B cell (primary cell): ENCODE data around the gene WASL. TPM values are rescaled to one million over a fixed set of nuclear protein-coding genes. Genes with fewer than 3 reads are reported as not detected.

Experiments
- ATAC-seq: fragments of 200-7000 bp; cut with Tn5 transposase; one replicate; pipeline ENCODE4 v1.10.0; 2021; ENCODE audit warnings: low read depth, mild to moderate bottlenecking, moderate number of reproducible peaks, moderate library complexity
- CTCF ChIA-PET: fragments of 350-600 bp; sonication (Branson Sonifier 250); formaldehyde crosslinking; loops from one replicate; lab custom pipeline; 2021; ENCODE audit warnings: antibody characterized with exemption, inconsistent platforms; lab: Charles Lee
- POLR2A ChIA-PET: fragments of 350-600 bp; sonication (Branson Sonifier 250); formaldehyde crosslinking; loops from one replicate; lab custom pipeline; 2021; ENCODE audit warnings: antibody characterized with exemption; lab: Charles Lee
- DNase-seq: peaks from one replicate; pipeline ENCODE4 v3.0.0; 2013
- H2AFZ ChIP-seq: 2 replicates; pipeline ENCODE4 v1.6.1; 2012; ENCODE audit warnings: mild to moderate bottlenecking, low read depth, low read length; ENCODE audit not compliant: insufficient read depth, poor library complexity, severe bottlenecking
- H3K27ac ChIP-seq, 2 donors: 1 replicate in 1 of 2; 2 replicates in 1 of 2; pipeline ENCODE4 v1.5.1; 2012 to 2013; ENCODE audit warnings: low read length in 2 of 2, mild to moderate bottlenecking in 2 of 2, moderate library complexity in 1 of 2
- H3K27me3 ChIP-seq, 4 experiments: fragments of 200-600 bp in 1 of 4; sonication (generic) in 1 of 4; replicated peaks in 1 of 4; 1 replicate in 2 of 4; 2 replicates in 2 of 4; pipeline versions ENCODE4 v1.6.1 to v1.7.0; 2013 to 2016; ENCODE audit warnings: low read length in 3 of 4, mild to moderate bottlenecking in 2 of 4, mixed read lengths in 1 of 4, moderate library complexity in 1 of 4; ENCODE audit not compliant: insufficient read depth in 4 of 4, control insufficient read depth in 3 of 4; ENCODE audit errors: control extremely low read depth in 1 of 4
- H3K36me3 ChIP-seq, 2 experiments: replicated peaks in 1 of 2; 1 replicate in 1 of 2; 2 replicates in 1 of 2; pipeline versions ENCODE4 v1.6.1 to v1.7.1; 2013; ENCODE audit warnings: low read length in 1 of 2; ENCODE audit not compliant: insufficient read depth in 2 of 2, control insufficient read depth in 1 of 2; ENCODE audit errors: control extremely low read depth in 1 of 2, extremely low read depth in 1 of 2
- H3K4me1 ChIP-seq, 2 donors: fragments of 200-600 bp in 1 of 2; sonication (generic) in 1 of 2; 1 replicate in 1 of 2; 2 replicates in 1 of 2; pipeline versions ENCODE4 v1.5.1 to v1.6.1; 2013 to 2017; ENCODE audit warnings: low read length in 2 of 2; ENCODE audit not compliant: control insufficient read depth in 2 of 2, insufficient read depth in 2 of 2
- H3K4me2 ChIP-seq: replicated peaks from 2 replicates; pipeline ENCODE3; 2012; ENCODE audit warnings: mild to moderate bottlenecking, low read depth, low read length; ENCODE audit not compliant: poor library complexity, severe bottlenecking
- H3K4me3 ChIP-seq, 5 experiments: fragments of 200-600 bp in 1 of 5; sonication (generic) in 1 of 5; 1 replicate in 3 of 5; 2 replicates in 2 of 5; pipeline versions ENCODE4 v1.5.1 to v1.7.0; 2011 to 2016; ENCODE audit warnings: low read length in 4 of 5, mild to moderate bottlenecking in 4 of 5, low read depth in 2 of 5, control low read depth in 1 of 5, moderate library complexity in 1 of 5; ENCODE audit not compliant: insufficient read depth in 1 of 5; ENCODE audit errors: control extremely low read depth in 1 of 5, extremely low read depth in 1 of 5
- H3K79me2 ChIP-seq: fragments of 200-600 bp; sonication (generic); one replicate; pipeline ENCODE4 v1.6.0; 2016; ENCODE audit warnings: low read length; ENCODE audit not compliant: control insufficient read depth, insufficient read depth
- H3K9ac ChIP-seq: fragments of 200-600 bp; sonication (generic); 2 replicates; pipeline ENCODE4 v1.6.1; 2017; ENCODE audit warnings: mild to moderate bottlenecking, low read length, moderate library complexity
- H3K9me3 ChIP-seq, 3 donors: one replicate each; pipeline versions ENCODE4 v1.6.1 to v1.7.1; 2013; ENCODE audit warnings: low read length in 2 of 3; ENCODE audit not compliant: control insufficient read depth in 2 of 3, insufficient read depth in 1 of 3; ENCODE audit errors: control extremely low read depth in 1 of 3
- H4K20me1 ChIP-seq: 2 replicates; pipeline ENCODE4 v1.6.0; 2012; ENCODE audit warnings: mild to moderate bottlenecking, low read length; ENCODE audit not compliant: insufficient read depth, control insufficient read depth, poor library complexity, severe bottlenecking
- H3K27ac Mint-ChIP-seq: one replicate; pipeline ENCODE4 v1.8.0; 2021; ENCODE audit warnings: mixed read lengths
- H3K27me3 Mint-ChIP-seq: one replicate; pipeline ENCODE4 v1.8.0; 2021; ENCODE audit warnings: mixed read lengths
- H3K4me1 Mint-ChIP-seq: one replicate; pipeline ENCODE4 v1.8.0; 2021; ENCODE audit warnings: mixed read lengths
- H3K4me3 Mint-ChIP-seq: one replicate; pipeline ENCODE4 v1.8.0; 2021; ENCODE audit warnings: mixed read lengths
- H3K9me3 Mint-ChIP-seq: one replicate; pipeline ENCODE4 v1.8.0; 2022; ENCODE audit warnings: mixed read lengths; ENCODE audit not compliant: insufficient read depth
- CTCF ChIP-seq: fragments of 200-600 bp; IDR thresholded peaks from one replicate; pipeline ENCODE4 v1.8.0; 2022; ENCODE audit warnings: antibody characterized with exemption, mild to moderate bottlenecking
- EZH2 ChIP-seq: IDR thresholded peaks from 2 replicates; pipeline ENCODE4 v1.6.1; 2012; ENCODE audit warnings: borderline replicate concordance, low read depth, mild to moderate bottlenecking, moderate library complexity, low read length; ENCODE audit not compliant: insufficient read depth, poor library complexity, severe bottlenecking
- WGBS: methylation state at CpG from one replicate; pipeline ENCODE4 v1.1.5; 2013; ENCODE audit warnings: missing lambda C conversion rate; ENCODE audit not compliant: insufficient coverage; 5-methylcytosine and 5-hydroxymethylcytosine counted together
- intact Hi-C: fragments of 100-400 bp; cut with micrococcal nuclease; formaldehyde crosslinking; loops from one replicate; pipeline ENCODE4 v1.10.0; 2022
- polyA plus RNA-seq: library from polyadenylated mRNA; depleted of rRNA; stranded (reverse); fragments of >200 nt; gene quantifications from 2 replicates; pipeline ENCODE4 v1.2.3, GENCODE V29; 2012
- total RNA-seq, 2 donors: library from RNA; stranded (reverse); fragments of 120-200 nt in 1 of 2; gene quantifications; 1 replicate in 1 of 2; 2 replicates in 1 of 2; pipeline versions ENCODE4 v1.2.3 to v1.2.4, GENCODE V29; 2013 to 2022

The WASL gene
- total and polyA plus RNA-seq, 2 donors (not counting 1 experiment from before 2014, with no cell fraction given), result 1.8 to 10.4 TPM

- no peaks in the 10 kb centered on the region for H3K27me3 Mint-ChIP-seq
- no peak overlapping the region for H3K4me3 Mint-ChIP-seq
- ChIA-PET CTCF (interaction anchor here (1.0 kb wide), 1 partner anchor 16 kb away, joined by 5 read pairs; no protein-coding TSS in a partner anchor), POLR2A (no interaction called here)
- Histone ChIP-seq H3K4me1 (peaks cover 0 to 9% of the 10 kb centered on the region in 2 donors), H2AFZ (no peak overlapping the region), H3K36me3 (no peaks in the 10 kb centered on the region), H3K79me2 (peaks cover 44% of the 10 kb centered on the region), H3K27ac (no peak overlapping the region), H4K20me1 (peaks cover 35% of the 10 kb centered on the region), H3K4me3 (no peak overlapping the region), H3K9me3 (peaks cover 0 to 4% (median 0%) of the 10 kb centered on the region in 3 donors), H3K9ac (no peak overlapping the region), H3K27me3 (no peaks in the 10 kb centered on the region), H3K4me2 (no peak overlapping the region)
- peaks cover 21% of the 10 kb centered on the region for H3K4me1 Mint-ChIP-seq
- intact Hi-C loops, result no loop called here
- no CpG with 5 or more reads among the region's 3 CpGs for WGBS
- DNase-seq (no peak), ATAC-seq (no peak)
- TF ChIP-seq CTCF (no peak), EZH2 (no peak)
- H3K27ac Mint-ChIP-seq, result no peak overlapping the region
- no peaks in the 10 kb centered on the region for H3K9me3 Mint-ChIP-seq
Observed at GRCh38 chr7:123717689-123718088, 31.1 kb downstream of the WASL start.

- Mint-ChIP-seq H3K4me3 (no peak overlapping the region), H3K4me1 (peaks cover 23% of the 10 kb centered on the region), H3K9me3 (no peaks in the 10 kb centered on the region), H3K27ac (no peak overlapping the region), H3K27me3 (no peaks in the 10 kb centered on the region)
- no peak overlapping the region for H3K27ac ChIP-seq
- no peak overlapping the region for H3K4me3 ChIP-seq
- H3K9me3 ChIP-seq, result no peaks in the 10 kb centered on the region
- WGBS, result no CpG with 5 or more reads among the region's 1 CpG
- H3K9ac ChIP-seq, result no peak overlapping the region
- DNase-seq (no peak), ATAC-seq (no peak)
- no peaks in the 10 kb centered on the region for H3K27me3 ChIP-seq
- POLR2A ChIA-PET, result no interaction called here
- TF ChIP-seq CTCF, result no peak
- TF ChIP-seq EZH2, result no peak
- H3K4me2 ChIP-seq, result no peak overlapping the region
- peaks cover 0 to 9% of the 10 kb centered on the region in 2 donors for H3K4me1 ChIP-seq
- H2AFZ ChIP-seq, result no peak overlapping the region
- intact Hi-C loops, result no loop called here
- CTCF ChIA-PET, result interaction anchor here (1.0 kb wide), 1 partner anchor 16 kb away, joined by 5 read pairs; no protein-coding TSS in a partner anchor
- H4K20me1 ChIP-seq, result peaks cover 30% of the 10 kb centered on the region
- no peaks in the 10 kb centered on the region for H3K36me3 ChIP-seq
- peaks cover 38% of the 10 kb centered on the region for H3K79me2 ChIP-seq
Observed at GRCh38 chr7:123716877-123717276, 31.9 kb downstream of the WASL start.
